ENCODE data around the gene TMEM168. TPM values are rescaled to one million over a fixed set of nuclear protein-coding genes. Genes with fewer than 3 reads are reported as not detected.

TMEM168 gene
- total and polyA plus RNA-seq, 2 experiments from 2014 or later: 16.0 to 17.3 TPM

DNA sequence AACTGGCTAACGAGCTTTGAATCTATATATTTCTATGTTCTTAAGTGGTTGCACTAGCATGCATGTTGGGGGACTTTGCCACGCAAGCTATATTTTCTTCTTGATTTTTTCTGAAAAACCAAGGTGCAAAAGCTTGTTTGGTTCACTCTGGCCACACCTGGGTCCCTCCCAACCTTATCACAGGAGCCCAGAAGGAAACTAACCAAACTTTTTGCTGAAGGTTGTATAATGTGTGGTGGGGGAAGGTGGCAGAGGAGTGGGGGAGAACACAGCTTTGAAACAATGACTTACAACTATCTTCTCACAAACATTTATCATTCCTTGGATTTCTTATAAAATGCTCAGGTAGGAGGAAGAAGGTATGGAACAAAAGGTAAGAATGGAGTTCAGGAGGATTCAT is 75.3 kb downstream of the TMEM168 start:
- no peak for TF ChIP-seq EZH2 (IDR thresholded peaks at IDR 0.05; ENCODE audit: insufficient read depth, poor library complexity, severe bottlenecking)
- TF ChIP-seq EZH2phosphoT487 (IDR thresholded peaks at IDR 0.05; ENCODE audit: insufficient read depth, low read depth): no peak
- no peak overlapping the region for H2AFZ ChIP-seq
- 8 to 17% methylated on average over 2 of the region's 2 CpGs for WGBS, 2 experiments (ENCODE audit: low coverage in 1 of 2, low lambda C conversion rate in 2 of 2, missing lambda C conversion rate in 2 of 2)
- no peak overlapping the region for H3K4me3 ChIP-seq
- no peaks in the 10 kb centered on the region for H3K27me3 ChIP-seq (replicated peaks; ENCODE audit: insufficient read depth)
- H3K4me2 ChIP-seq (ENCODE audit: unreplicated experiment): no peak overlapping the region
- no peaks in the 10 kb centered on the region for H3F3A ChIP-seq (ENCODE audit: insufficient read depth)
- no peaks in the 10 kb centered on the region for H3K9me2 ChIP-seq (ENCODE audit: insufficient read depth)
- H3K9ac ChIP-seq: no peak overlapping the region
- no peak for DNase-seq
- in situ Hi-C loops (cut with MboI): no loop called here
- no peaks in the 10 kb centered on the region for H3K79me2 ChIP-seq (ENCODE audit: insufficient read depth)
- no peaks in the 10 kb centered on the region for H3K9me3 ChIP-seq (ENCODE audit: low read depth)
- H3K27ac ChIP-seq: no peak overlapping the region
- H3K4me1 ChIP-seq (ENCODE audit: insufficient read depth): no peaks in the 10 kb centered on the region
- no peaks in the 10 kb centered on the region for H3K36me3 ChIP-seq (ENCODE audit: low read depth)
- no peaks in the 10 kb centered on the region for H4K20me1 ChIP-seq (ENCODE audit: insufficient read depth)

Measured in GM23248 (cell line).